ENCODE data around the gene PCNX2.

DNA sequence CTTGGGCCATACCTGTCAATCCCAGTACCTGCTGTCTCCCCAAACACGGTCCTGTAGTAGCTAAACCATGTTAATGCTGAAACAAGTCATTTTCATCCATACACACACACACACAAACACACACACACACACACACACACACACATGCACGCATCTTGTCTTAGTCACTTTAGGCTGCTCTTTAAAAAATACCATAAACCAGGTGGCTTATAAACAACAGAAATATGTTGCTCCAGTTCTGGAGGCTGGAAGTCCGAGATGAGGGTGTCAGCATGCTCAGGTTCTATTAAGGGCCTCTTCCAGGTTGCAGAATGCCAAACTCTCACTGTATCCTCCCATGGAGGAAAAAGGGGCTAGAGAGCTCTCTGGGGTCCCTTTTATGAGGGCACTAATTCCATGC, 215.2 kb downstream of the PCNX2 start:
- TF ChIP-seq RNF2 (conservative IDR thresholded peaks at IDR 0.05; ENCODE audit: low read depth) (no peak), ZFP1 (CRISPR knock-in tag; IDR thresholded peaks at IDR 0.05) (no peak), NFIC (IDR thresholded peaks at IDR 0.05; ENCODE audit: low read length) (no peak)
